Panc1 (cell line): ENCODE measurements around the gene USP48. TPM values are rescaled to one million over a fixed set of nuclear protein-coding genes. Genes with fewer than 3 reads are reported as not detected.

Experiments used
- ATAC-seq: fragments of 200-7000 bp; cut with Tn5 transposase; 2 replicates; pipeline ENCODE4 v1.9.1; 2020; ENCODE audit warnings: mild to moderate bottlenecking, moderate library complexity
- BruUV-seq: library from RNA; stranded (reverse); fragments of 400-500 nt; replicated peaks from 2 replicates; lab custom pipeline; 2021; lab: Mats Ljungman, UMichigan
- CTCF ChIA-PET: fragments of 300-600 bp; sonication (Branson Sonifier 250); formaldehyde crosslinking; loops from one replicate; lab custom pipeline; 2022; ENCODE audit warnings: antibody characterized with exemption; lab: Charles Lee
- POLR2A ChIA-PET: fragments of 300-600 bp; sonication (Branson Sonifier 250); formaldehyde crosslinking; loops from one replicate; lab custom pipeline; 2022; ENCODE audit warnings: antibody characterized with exemption; lab: Charles Lee
- DNase-seq: peaks from one replicate; pipeline ENCODE4 v3.0.0-alpha.2; 2010; ENCODE audit warnings: low read depth, low spot score
- H3K27ac ChIP-seq: 2 replicates; pipeline ENCODE4 v1.5.1; 2011; ENCODE audit warnings: mild to moderate bottlenecking, low read length, inconsistent platforms
- H3K27me3 ChIP-seq: fragments of 200-500 bp; sonication (Bioruptor generic); 2 replicates; pipeline ENCODE4 v1.6.0; 2014; ENCODE audit warnings: low read length, inconsistent platforms; ENCODE audit not compliant: control insufficient read depth, insufficient read depth
- H3K36me3 ChIP-seq: fragments of 200-500 bp; sonication (Bioruptor generic); 2 replicates; pipeline ENCODE4 v1.5.1; 2014; ENCODE audit warnings: inconsistent platforms, mild to moderate bottlenecking, low read length, moderate library complexity; ENCODE audit not compliant: control insufficient read depth, insufficient read depth
- H3K4me1 ChIP-seq: 2 replicates; pipeline ENCODE4 v1.5.1; 2011; ENCODE audit warnings: inconsistent platforms, mild to moderate bottlenecking, low read length, moderate library complexity; ENCODE audit not compliant: control insufficient read depth, insufficient read depth
- H3K4me3 ChIP-seq, 2 experiments: 2 replicates each; pipeline ENCODE4 v1.5.1; 2011 to 2012; ENCODE audit warnings: low read depth in 2 of 2, low read length in 2 of 2, mild to moderate bottlenecking in 2 of 2, inconsistent platforms in 1 of 2, moderate library complexity in 1 of 2
- H3K9me3 ChIP-seq: fragments of 200-500 bp; sonication (Bioruptor generic); 2 replicates; pipeline ENCODE4 v1.5.1; 2014; ENCODE audit warnings: low read depth, mild to moderate bottlenecking, inconsistent platforms, low read length, moderate library complexity; ENCODE audit not compliant: control insufficient read depth, insufficient read depth
- POLR2AphosphoS5 ChIP-seq: IDR thresholded peaks from 2 replicates; pipeline ENCODE4 v1.6.1; 2012; ENCODE audit warnings: mild to moderate bottlenecking, low read depth, low read length, moderate library complexity
- SIN3A ChIP-seq: IDR thresholded peaks from 2 replicates; pipeline ENCODE4 v1.6.1; 2012; ENCODE audit warnings: low read depth, mild to moderate bottlenecking, low read length, moderate library complexity, borderline replicate concordance; ENCODE audit not compliant: insufficient read depth
- TCF7L2 ChIP-seq: IDR thresholded peaks from 2 replicates; pipeline ENCODE4 v1.6.1; 2011; ENCODE audit warnings: mild to moderate bottlenecking, low read depth, low read length, inconsistent platforms
- in situ Hi-C: cut with HindIII; loops from 2 replicates; pipeline ENCODE4 v1.10.0; 2016; ENCODE audit warnings: low sequenced_read_pairs, low pct_unique_long_range_greater_than_20kb
- intact Hi-C: fragments of 100-400 bp; cut with micrococcal nuclease; formaldehyde crosslinking; loops from one replicate; pipeline ENCODE4 v1.10.0; 2022; ENCODE audit not compliant: unreplicated experiment
- total RNA-seq: library from RNA; stranded (reverse); gene quantifications from one replicate; pipeline ENCODE4 v1.2.1, GENCODE V29; 2021; ENCODE audit not compliant: unreplicated experiment
- TF ChIP-seq, protein P1 (sequence below), 2 experiments: IDR thresholded peaks; 2 replicates each; pipeline ENCODE4 v1.6.1; 2011 to 2012; ENCODE audit warnings: low read depth in 2 of 2, control low read depth in 1 of 2, low read length in 1 of 2, mild to moderate bottlenecking in 1 of 2, moderate library complexity in 1 of 2; ENCODE audit not compliant: insufficient read depth in 1 of 2
- TF ChIP-seq, protein P2 (sequence below): fragments of 450-650 bp; IDR thresholded peaks from 2 replicates; pipeline ENCODE4 v1.5.1; 2017; ENCODE audit warnings: mild to moderate bottlenecking

The USP48 gene
- total RNA-seq, 1 experiment from 2014 or later = 71.6 TPM

DNA sequence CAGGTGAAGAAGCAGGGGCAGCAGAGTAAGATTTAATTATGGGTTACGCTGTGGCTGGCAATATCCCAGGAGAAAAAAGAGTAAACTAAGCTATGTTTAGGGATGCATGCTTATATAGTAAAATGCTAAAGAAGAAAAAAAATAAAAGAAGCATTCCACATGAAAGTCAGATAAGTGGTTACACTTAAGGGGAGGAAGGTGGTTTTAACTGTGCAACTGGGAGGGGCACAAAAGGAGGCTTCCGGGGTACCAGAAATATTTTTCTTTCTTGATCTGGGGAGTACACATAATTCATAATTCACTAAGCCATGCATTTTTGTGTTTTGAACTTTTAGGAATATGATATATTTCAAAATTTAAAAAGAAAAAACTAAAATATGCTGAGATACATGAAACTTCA is 39.5 kb downstream of the USP48 start:
- H3K27ac ChIP-seq = no peak overlapping the region
- peaks cover 16% of the 10 kb centered on the region; the same call in 1 of the 2 replicates for H3K36me3 ChIP-seq
- TF ChIP-seq TCF7L2 (no peak), POLR2AphosphoS5 (no peak)
- TF ChIP-seq, protein P1, sequence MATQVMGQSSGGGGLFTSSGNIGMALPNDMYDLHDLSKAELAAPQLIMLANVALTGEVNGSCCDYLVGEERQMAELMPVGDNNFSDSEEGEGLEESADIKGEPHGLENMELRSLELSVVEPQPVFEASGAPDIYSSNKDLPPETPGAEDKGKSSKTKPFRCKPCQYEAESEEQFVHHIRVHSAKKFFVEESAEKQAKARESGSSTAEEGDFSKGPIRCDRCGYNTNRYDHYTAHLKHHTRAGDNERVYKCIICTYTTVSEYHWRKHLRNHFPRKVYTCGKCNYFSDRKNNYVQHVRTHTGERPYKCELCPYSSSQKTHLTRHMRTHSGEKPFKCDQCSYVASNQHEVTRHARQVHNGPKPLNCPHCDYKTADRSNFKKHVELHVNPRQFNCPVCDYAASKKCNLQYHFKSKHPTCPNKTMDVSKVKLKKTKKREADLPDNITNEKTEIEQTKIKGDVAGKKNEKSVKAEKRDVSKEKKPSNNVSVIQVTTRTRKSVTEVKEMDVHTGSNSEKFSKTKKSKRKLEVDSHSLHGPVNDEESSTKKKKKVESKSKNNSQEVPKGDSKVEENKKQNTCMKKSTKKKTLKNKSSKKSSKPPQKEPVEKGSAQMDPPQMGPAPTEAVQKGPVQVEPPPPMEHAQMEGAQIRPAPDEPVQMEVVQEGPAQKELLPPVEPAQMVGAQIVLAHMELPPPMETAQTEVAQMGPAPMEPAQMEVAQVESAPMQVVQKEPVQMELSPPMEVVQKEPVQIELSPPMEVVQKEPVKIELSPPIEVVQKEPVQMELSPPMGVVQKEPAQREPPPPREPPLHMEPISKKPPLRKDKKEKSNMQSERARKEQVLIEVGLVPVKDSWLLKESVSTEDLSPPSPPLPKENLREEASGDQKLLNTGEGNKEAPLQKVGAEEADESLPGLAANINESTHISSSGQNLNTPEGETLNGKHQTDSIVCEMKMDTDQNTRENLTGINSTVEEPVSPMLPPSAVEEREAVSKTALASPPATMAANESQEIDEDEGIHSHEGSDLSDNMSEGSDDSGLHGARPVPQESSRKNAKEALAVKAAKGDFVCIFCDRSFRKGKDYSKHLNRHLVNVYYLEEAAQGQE (IDR thresholded peaks at IDR 0.05; ENCODE audit: insufficient read depth in 1 of 2, low read depth in 2 of 2, low read length in 1 of 2) = no peak
- in situ Hi-C loops = no loop called here
- no peaks in the 10 kb centered on the region for H3K4me1 ChIP-seq
- intact Hi-C loops = no loop called here
- ChIA-PET CTCF (no interaction called here), POLR2A (no interaction called here)
- ATAC-seq (no peak), DNase-seq (no peak)
- no peaks in the 10 kb centered on the region for H3K9me3 ChIP-seq
- no TSS peak for BruUV-seq
- no peak overlapping the region for H3K4me3 ChIP-seq
- no peaks in the 10 kb centered on the region for H3K27me3 ChIP-seq

DNA sequence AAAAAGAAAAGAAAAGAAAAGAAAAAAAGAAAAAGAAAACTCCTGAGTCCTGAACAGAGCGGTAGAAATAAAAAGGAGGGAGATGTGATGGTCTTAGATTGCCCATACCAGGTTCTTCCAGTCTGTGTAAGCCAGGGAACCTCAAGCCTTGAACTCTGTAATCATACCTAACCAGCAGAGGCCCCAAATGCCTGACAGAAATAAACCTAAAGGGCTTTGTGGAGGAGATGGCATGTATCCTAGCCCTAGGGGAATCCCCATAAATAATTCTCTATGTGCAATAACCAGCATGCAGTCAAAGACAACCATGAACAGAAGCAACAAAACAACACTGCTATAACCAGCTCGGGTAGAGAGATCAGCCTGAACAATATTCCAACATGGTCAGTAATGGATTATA is 40.4 kb downstream of the USP48 start:
- Histone ChIP-seq H3K27ac (no peak overlapping the region), H3K36me3 (peaks cover 11% of the 10 kb centered on the region; the same call in 1 of the 2 replicates), H3K4me1 (no peaks in the 10 kb centered on the region), H3K27me3 (no peaks in the 10 kb centered on the region), H3K9me3 (no peaks in the 10 kb centered on the region), H3K4me3 (no peak overlapping the region)
- no peak for DNase-seq
- CTCF ChIA-PET = no interaction called here
- in situ Hi-C loops = no loop called here
- BruUV-seq = no TSS peak
- TF ChIP-seq, protein P2, sequence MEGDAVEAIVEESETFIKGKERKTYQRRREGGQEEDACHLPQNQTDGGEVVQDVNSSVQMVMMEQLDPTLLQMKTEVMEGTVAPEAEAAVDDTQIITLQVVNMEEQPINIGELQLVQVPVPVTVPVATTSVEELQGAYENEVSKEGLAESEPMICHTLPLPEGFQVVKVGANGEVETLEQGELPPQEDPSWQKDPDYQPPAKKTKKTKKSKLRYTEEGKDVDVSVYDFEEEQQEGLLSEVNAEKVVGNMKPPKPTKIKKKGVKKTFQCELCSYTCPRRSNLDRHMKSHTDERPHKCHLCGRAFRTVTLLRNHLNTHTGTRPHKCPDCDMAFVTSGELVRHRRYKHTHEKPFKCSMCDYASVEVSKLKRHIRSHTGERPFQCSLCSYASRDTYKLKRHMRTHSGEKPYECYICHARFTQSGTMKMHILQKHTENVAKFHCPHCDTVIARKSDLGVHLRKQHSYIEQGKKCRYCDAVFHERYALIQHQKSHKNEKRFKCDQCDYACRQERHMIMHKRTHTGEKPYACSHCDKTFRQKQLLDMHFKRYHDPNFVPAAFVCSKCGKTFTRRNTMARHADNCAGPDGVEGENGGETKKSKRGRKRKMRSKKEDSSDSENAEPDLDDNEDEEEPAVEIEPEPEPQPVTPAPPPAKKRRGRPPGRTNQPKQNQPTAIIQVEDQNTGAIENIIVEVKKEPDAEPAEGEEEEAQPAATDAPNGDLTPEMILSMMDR = no peak
- no peak for TF ChIP-seq SIN3A
- TF ChIP-seq, protein P1 (IDR thresholded peaks at IDR 0.05; ENCODE audit: insufficient read depth in 1 of 2, low read depth in 2 of 2, low read length in 1 of 2) = no peak
- TF ChIP-seq TCF7L2 = no peak
- no peak for TF ChIP-seq POLR2AphosphoS5
- no peak for ATAC-seq
- intact Hi-C loops = no loop called here
- POLR2A ChIA-PET = no interaction called here
